B cell (primary cell): Measurements from ENCODE around the gene SLC25A34. TPM values are rescaled to one million over a fixed set of nuclear protein-coding genes. Genes with fewer than 3 reads are reported as not detected.

ENCODE experiments used
- ATAC-seq: fragments of 200-7000 bp; cut with Tn5 transposase; one replicate; pipeline ENCODE4 v1.10.0; 2021; ENCODE audit warnings: low read depth, mild to moderate bottlenecking, moderate number of reproducible peaks, moderate library complexity
- CTCF ChIA-PET: fragments of 350-600 bp; sonication (Branson Sonifier 250); formaldehyde crosslinking; loops from one replicate; lab custom pipeline; 2021; ENCODE audit warnings: antibody characterized with exemption, inconsistent platforms; lab: Charles Lee
- POLR2A ChIA-PET: fragments of 350-600 bp; sonication (Branson Sonifier 250); formaldehyde crosslinking; loops from one replicate; lab custom pipeline; 2021; ENCODE audit warnings: antibody characterized with exemption; lab: Charles Lee
- DNase-seq: peaks from one replicate; pipeline ENCODE4 v3.0.0; 2013
- H2AFZ ChIP-seq: 2 replicates; pipeline ENCODE4 v1.6.1; 2012; ENCODE audit warnings: mild to moderate bottlenecking, low read depth, low read length; ENCODE audit not compliant: insufficient read depth, poor library complexity, severe bottlenecking
- H3K27ac ChIP-seq, 2 donors: 1 replicate in 1 of 2; 2 replicates in 1 of 2; pipeline ENCODE4 v1.5.1; 2012 to 2013; ENCODE audit warnings: low read length in 2 of 2, mild to moderate bottlenecking in 2 of 2, moderate library complexity in 1 of 2
- H3K27me3 ChIP-seq, 4 experiments: fragments of 200-600 bp in 1 of 4; sonication (generic) in 1 of 4; replicated peaks in 1 of 4; 1 replicate in 2 of 4; 2 replicates in 2 of 4; pipeline versions ENCODE4 v1.6.1 to v1.7.0; 2013 to 2016; ENCODE audit warnings: low read length in 3 of 4, mild to moderate bottlenecking in 2 of 4, mixed read lengths in 1 of 4, moderate library complexity in 1 of 4; ENCODE audit not compliant: insufficient read depth in 4 of 4, control insufficient read depth in 3 of 4; ENCODE audit errors: control extremely low read depth in 1 of 4
- H3K36me3 ChIP-seq, 2 experiments: replicated peaks in 1 of 2; 1 replicate in 1 of 2; 2 replicates in 1 of 2; pipeline versions ENCODE4 v1.6.1 to v1.7.1; 2013; ENCODE audit warnings: low read length in 1 of 2; ENCODE audit not compliant: insufficient read depth in 2 of 2, control insufficient read depth in 1 of 2; ENCODE audit errors: control extremely low read depth in 1 of 2, extremely low read depth in 1 of 2
- H3K4me1 ChIP-seq, 2 donors: fragments of 200-600 bp in 1 of 2; sonication (generic) in 1 of 2; 1 replicate in 1 of 2; 2 replicates in 1 of 2; pipeline versions ENCODE4 v1.5.1 to v1.6.1; 2013 to 2017; ENCODE audit warnings: low read length in 2 of 2; ENCODE audit not compliant: control insufficient read depth in 2 of 2, insufficient read depth in 2 of 2
- H3K4me2 ChIP-seq: replicated peaks from 2 replicates; pipeline ENCODE3; 2012; ENCODE audit warnings: mild to moderate bottlenecking, low read depth, low read length; ENCODE audit not compliant: poor library complexity, severe bottlenecking
- H3K4me3 ChIP-seq, 5 experiments: fragments of 200-600 bp in 1 of 5; sonication (generic) in 1 of 5; 1 replicate in 3 of 5; 2 replicates in 2 of 5; pipeline versions ENCODE4 v1.5.1 to v1.7.0; 2011 to 2016; ENCODE audit warnings: low read length in 4 of 5, mild to moderate bottlenecking in 4 of 5, low read depth in 2 of 5, control low read depth in 1 of 5, moderate library complexity in 1 of 5; ENCODE audit not compliant: insufficient read depth in 1 of 5; ENCODE audit errors: control extremely low read depth in 1 of 5, extremely low read depth in 1 of 5
- H3K79me2 ChIP-seq: fragments of 200-600 bp; sonication (generic); one replicate; pipeline ENCODE4 v1.6.0; 2016; ENCODE audit warnings: low read length; ENCODE audit not compliant: control insufficient read depth, insufficient read depth
- H3K9ac ChIP-seq: fragments of 200-600 bp; sonication (generic); 2 replicates; pipeline ENCODE4 v1.6.1; 2017; ENCODE audit warnings: mild to moderate bottlenecking, low read length, moderate library complexity
- H3K9me3 ChIP-seq, 3 donors: one replicate each; pipeline versions ENCODE4 v1.6.1 to v1.7.1; 2013; ENCODE audit warnings: low read length in 2 of 3; ENCODE audit not compliant: control insufficient read depth in 2 of 3, insufficient read depth in 1 of 3; ENCODE audit errors: control extremely low read depth in 1 of 3
- H4K20me1 ChIP-seq: 2 replicates; pipeline ENCODE4 v1.6.0; 2012; ENCODE audit warnings: mild to moderate bottlenecking, low read length; ENCODE audit not compliant: insufficient read depth, control insufficient read depth, poor library complexity, severe bottlenecking
- H3K27ac Mint-ChIP-seq: one replicate; pipeline ENCODE4 v1.8.0; 2021; ENCODE audit warnings: mixed read lengths
- H3K27me3 Mint-ChIP-seq: one replicate; pipeline ENCODE4 v1.8.0; 2021; ENCODE audit warnings: mixed read lengths
- H3K4me1 Mint-ChIP-seq: one replicate; pipeline ENCODE4 v1.8.0; 2021; ENCODE audit warnings: mixed read lengths
- H3K4me3 Mint-ChIP-seq: one replicate; pipeline ENCODE4 v1.8.0; 2021; ENCODE audit warnings: mixed read lengths
- H3K9me3 Mint-ChIP-seq: one replicate; pipeline ENCODE4 v1.8.0; 2022; ENCODE audit warnings: mixed read lengths; ENCODE audit not compliant: insufficient read depth
- EZH2 ChIP-seq: IDR thresholded peaks from 2 replicates; pipeline ENCODE4 v1.6.1; 2012; ENCODE audit warnings: borderline replicate concordance, low read depth, mild to moderate bottlenecking, moderate library complexity, low read length; ENCODE audit not compliant: insufficient read depth, poor library complexity, severe bottlenecking
- WGBS: methylation state at CpG from one replicate; pipeline ENCODE4 v1.1.5; 2013; ENCODE audit warnings: missing lambda C conversion rate; ENCODE audit not compliant: insufficient coverage; 5-methylcytosine and 5-hydroxymethylcytosine counted together
- intact Hi-C: fragments of 100-400 bp; cut with micrococcal nuclease; formaldehyde crosslinking; loops from one replicate; pipeline ENCODE4 v1.10.0; 2022
- polyA plus RNA-seq: library from polyadenylated mRNA; depleted of rRNA; stranded (reverse); fragments of >200 nt; gene quantifications from 2 replicates; pipeline ENCODE4 v1.2.3, GENCODE V29; 2012
- total RNA-seq, 2 donors: library from RNA; stranded (reverse); fragments of 120-200 nt in 1 of 2; gene quantifications; 1 replicate in 1 of 2; 2 replicates in 1 of 2; pipeline versions ENCODE4 v1.2.3 to v1.2.4, GENCODE V29; 2013 to 2022
- TF ChIP-seq, protein P1 (sequence below): fragments of 200-600 bp; IDR thresholded peaks from one replicate; pipeline ENCODE4 v1.8.0; 2022; ENCODE audit warnings: antibody characterized with exemption, mild to moderate bottlenecking

SLC25A34 gene
- total and polyA plus RNA-seq, 2 donors (not counting 1 experiment from before 2014, with no cell fraction given): 4.6 to 5.4 TPM

- Histone ChIP-seq H3K4me1 (peaks cover 0 to 11% of the 10 kb centered on the region in 2 donors), H3K4me3 (no peak overlapping the region), H4K20me1 (no peaks in the 10 kb centered on the region), H2AFZ (no peak overlapping the region), H3K9me3 (no peaks in the 10 kb centered on the region), H3K9ac (no peak overlapping the region), H3K79me2 (no peaks in the 10 kb centered on the region), H3K4me2 (no peak overlapping the region), H3K27ac (no peak overlapping the region), H3K27me3 (no peaks in the 10 kb centered on the region), H3K36me3 (peaks cover 0 to 19% of the 10 kb centered on the region in 2 experiments)
- ChIA-PET CTCF (interaction anchor here (0.7 to 6.8 kb wide), 4 partner anchors 139 to 238 kb away, joined by 3 to 75 read pairs (median 3); no protein-coding TSS in a partner anchor), POLR2A (interaction anchor here (0.6 kb wide), 1 partner anchor 404 kb away, joined by 3 read pairs; no protein-coding TSS in a partner anchor)
- Mint-ChIP-seq H3K4me3 (no peak overlapping the region), H3K27me3 (no peaks in the 10 kb centered on the region), H3K4me1 (peaks cover 6% of the 10 kb centered on the region), H3K27ac (peak overlapping the region; percentile 61), H3K9me3 (no peaks in the 10 kb centered on the region)
- intact Hi-C loops: no loop called here
- no peak for DNase-seq
- WGBS: 95% methylated on average over 19 of the region's 20 CpGs
- TF ChIP-seq, protein P1, sequence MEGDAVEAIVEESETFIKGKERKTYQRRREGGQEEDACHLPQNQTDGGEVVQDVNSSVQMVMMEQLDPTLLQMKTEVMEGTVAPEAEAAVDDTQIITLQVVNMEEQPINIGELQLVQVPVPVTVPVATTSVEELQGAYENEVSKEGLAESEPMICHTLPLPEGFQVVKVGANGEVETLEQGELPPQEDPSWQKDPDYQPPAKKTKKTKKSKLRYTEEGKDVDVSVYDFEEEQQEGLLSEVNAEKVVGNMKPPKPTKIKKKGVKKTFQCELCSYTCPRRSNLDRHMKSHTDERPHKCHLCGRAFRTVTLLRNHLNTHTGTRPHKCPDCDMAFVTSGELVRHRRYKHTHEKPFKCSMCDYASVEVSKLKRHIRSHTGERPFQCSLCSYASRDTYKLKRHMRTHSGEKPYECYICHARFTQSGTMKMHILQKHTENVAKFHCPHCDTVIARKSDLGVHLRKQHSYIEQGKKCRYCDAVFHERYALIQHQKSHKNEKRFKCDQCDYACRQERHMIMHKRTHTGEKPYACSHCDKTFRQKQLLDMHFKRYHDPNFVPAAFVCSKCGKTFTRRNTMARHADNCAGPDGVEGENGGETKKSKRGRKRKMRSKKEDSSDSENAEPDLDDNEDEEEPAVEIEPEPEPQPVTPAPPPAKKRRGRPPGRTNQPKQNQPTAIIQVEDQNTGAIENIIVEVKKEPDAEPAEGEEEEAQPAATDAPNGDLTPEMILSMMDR: no peak
- no peak for TF ChIP-seq EZH2
- no peak for ATAC-seq
Observed at GRCh38 chr1:15737324-15738319, 1.6 kb downstream of the SLC25A34 start.
